Lung (tissue), 12 donors: ENCODE data around the gene PLXNA3. TPM values are rescaled to one million over a fixed set of nuclear protein-coding genes. Genes with fewer than 3 reads are reported as not detected.

ENCODE experiments used
- ATAC-seq: fragments of 200-7000 bp; cut with Tn5 transposase; one replicate; pipeline ENCODE4 v1.9.1; 2020; ENCODE audit warnings: moderate number of reproducible peaks; ENCODE audit not compliant: insufficient read depth, low FRiP score
- DNase-seq, 3 donors: peaks; one replicate each; pipeline ENCODE4 v3.0.0-alpha.2; 2013 to 2017
- H3K27ac ChIP-seq, 2 donors: one replicate each; pipeline ENCODE4 v1.5.1; 2013; ENCODE audit warnings: mild to moderate bottlenecking in 2 of 2, moderate library complexity in 2 of 2, control low read depth in 1 of 2, inconsistent platforms in 1 of 2, low read depth in 1 of 2, low read length in 1 of 2
- H3K27me3 ChIP-seq, 3 donors: one replicate each; pipeline ENCODE4 v1.5.1; 2013; ENCODE audit warnings: low read length in 2 of 3; ENCODE audit not compliant: control insufficient read depth in 3 of 3, insufficient read depth in 3 of 3
- H3K36me3 ChIP-seq, 4 donors: one replicate each; pipeline ENCODE4 v1.5.1; 2013; ENCODE audit warnings: low read length in 4 of 4, mild to moderate bottlenecking in 1 of 4, moderate library complexity in 1 of 4; ENCODE audit not compliant: control insufficient read depth in 4 of 4, insufficient read depth in 4 of 4
- H3K4me1 ChIP-seq, 5 donors: one replicate each; pipeline ENCODE4 v1.5.1; 2013; ENCODE audit warnings: low read length in 5 of 5, mild to moderate bottlenecking in 2 of 5, moderate library complexity in 1 of 5; ENCODE audit not compliant: control insufficient read depth in 5 of 5, insufficient read depth in 5 of 5
- H3K4me3 ChIP-seq: one replicate; pipeline ENCODE4 v1.5.1; 2013; ENCODE audit warnings: mild to moderate bottlenecking, control low read depth, moderate library complexity
- H3K9ac ChIP-seq, 2 donors: one replicate each; pipeline ENCODE4 v1.5.1; 2013; ENCODE audit warnings: low read length in 2 of 2, control low read depth in 1 of 2; ENCODE audit not compliant: insufficient read depth in 1 of 2
- H3K9me3 ChIP-seq, 4 donors: one replicate each; pipeline ENCODE4 v1.5.1; 2013; ENCODE audit warnings: low read length in 3 of 4, mild to moderate bottlenecking in 1 of 4, moderate library complexity in 1 of 4; ENCODE audit not compliant: control insufficient read depth in 4 of 4, insufficient read depth in 3 of 4
- WGBS, 2 donors: extraction: QIAGEN DNeasy Blood & Tissue Kit; methylation state at CpG; one replicate each; pipeline ENCODE4 v1.1.7; 2013; 5-methylcytosine and 5-hydroxymethylcytosine counted together
- polyA plus RNA-seq, 2 donors: library from polyadenylated mRNA; stranded (reverse); fragments of 200-250 nt; gene quantifications; one replicate each; pipeline ENCODE4 v1.2.1, GENCODE V29; 2013
- total RNA-seq, 2 donors: library from RNA; depleted of rRNA in 1 of 2; stranded (reverse); fragments of >200 nt in 1 of 2; gene quantifications; one replicate each; pipeline ENCODE4 v1.2.1, GENCODE V29; 2014 to 2021
- TF ChIP-seq, protein P1 (sequence below): IDR thresholded peaks from 2 replicates; pipeline ENCODE4 v1.5.1; 2012; ENCODE audit warnings: mild to moderate bottlenecking; ENCODE audit errors: control extremely low read depth, extremely low read depth
- donor health status: control.
- donor health status: control.
- donor health status: Bipolar disorder and iron deficiency.
- donor health status: healthy.
- donor health status: DM: yes; HTN: yes; CAD: no.

PLXNA3 gene
- total and polyA plus RNA-seq, 4 donors = 10.2 to 61.1 (median 16.7) TPM

GRCh38 chrX:154507673-154508383, 49.7 kb downstream of the PLXNA3 start:
- DNase-seq (no peak), ATAC-seq (no peak)
- TF ChIP-seq, protein P1, sequence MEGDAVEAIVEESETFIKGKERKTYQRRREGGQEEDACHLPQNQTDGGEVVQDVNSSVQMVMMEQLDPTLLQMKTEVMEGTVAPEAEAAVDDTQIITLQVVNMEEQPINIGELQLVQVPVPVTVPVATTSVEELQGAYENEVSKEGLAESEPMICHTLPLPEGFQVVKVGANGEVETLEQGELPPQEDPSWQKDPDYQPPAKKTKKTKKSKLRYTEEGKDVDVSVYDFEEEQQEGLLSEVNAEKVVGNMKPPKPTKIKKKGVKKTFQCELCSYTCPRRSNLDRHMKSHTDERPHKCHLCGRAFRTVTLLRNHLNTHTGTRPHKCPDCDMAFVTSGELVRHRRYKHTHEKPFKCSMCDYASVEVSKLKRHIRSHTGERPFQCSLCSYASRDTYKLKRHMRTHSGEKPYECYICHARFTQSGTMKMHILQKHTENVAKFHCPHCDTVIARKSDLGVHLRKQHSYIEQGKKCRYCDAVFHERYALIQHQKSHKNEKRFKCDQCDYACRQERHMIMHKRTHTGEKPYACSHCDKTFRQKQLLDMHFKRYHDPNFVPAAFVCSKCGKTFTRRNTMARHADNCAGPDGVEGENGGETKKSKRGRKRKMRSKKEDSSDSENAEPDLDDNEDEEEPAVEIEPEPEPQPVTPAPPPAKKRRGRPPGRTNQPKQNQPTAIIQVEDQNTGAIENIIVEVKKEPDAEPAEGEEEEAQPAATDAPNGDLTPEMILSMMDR = no peak
- Histone ChIP-seq H3K27me3 (no peaks in the 10 kb centered on the region), H3K27ac (no peak overlapping the region), H3K9me3 (peaks cover 0 to 16% (median under 1%) of the 10 kb centered on the region in 4 donors), H3K4me3 (no peak overlapping the region), H3K9ac (no peak overlapping the region), H3K36me3 (peaks cover 2 to 11% (median 5%) of the 10 kb centered on the region in 4 donors), H3K4me1 (no peaks in the 10 kb centered on the region)
- WGBS, 2 donors = 88 to 93% methylated on average over 18 to 24 of the region's 24 CpGs

DNA sequence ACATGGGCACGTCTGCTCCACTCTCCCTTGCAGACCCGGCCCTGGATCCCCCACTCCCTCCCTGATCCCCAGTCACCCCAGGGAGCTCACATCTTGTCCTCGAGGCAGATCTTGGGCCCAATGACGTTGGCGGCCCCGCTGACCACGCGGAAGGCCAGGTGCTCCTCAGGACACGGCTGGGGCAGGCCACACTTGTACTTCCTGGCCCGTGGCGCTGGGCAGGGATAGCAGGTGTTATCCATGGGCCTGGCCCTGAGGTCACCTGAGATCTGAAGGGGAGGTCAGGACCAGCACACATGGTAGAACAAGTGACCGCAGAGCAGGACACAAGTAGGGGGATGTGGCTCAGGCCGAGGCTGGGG, 50.3 kb downstream of the PLXNA3 start:
- Histone ChIP-seq H3K27me3 (no peaks in the 10 kb centered on the region), H3K27ac (no peak overlapping the region), H3K9me3 (peaks cover 0 to 16% (median under 1%) of the 10 kb centered on the region in 4 donors), H3K4me1 (no peaks in the 10 kb centered on the region), H3K4me3 (no peak overlapping the region), H3K9ac (no peak overlapping the region), H3K36me3 (peaks cover 2 to 11% (median 5%) of the 10 kb centered on the region in 4 donors)
- ATAC-seq (no peak), DNase-seq (no peak)
- 91 to 95% methylated on average over 12 to 13 of the region's 13 CpGs for WGBS, 2 donors
- TF ChIP-seq, protein P1 = no peak

GRCh38 chrX:154509455-154509854, 51.4 kb downstream of the PLXNA3 start:
- H3K4me1 ChIP-seq = no peaks in the 10 kb centered on the region
- DNase-seq (no peak), ATAC-seq (no peak)
- H3K9me3 ChIP-seq = peaks cover 0 to 16% (median under 1%) of the 10 kb centered on the region in 4 donors
- H3K4me3 ChIP-seq = no peak overlapping the region
- H3K27me3 ChIP-seq = no peaks in the 10 kb centered on the region
- H3K9ac ChIP-seq = no peak overlapping the region
- no peak overlapping the region for H3K27ac ChIP-seq
- H3K36me3 ChIP-seq = peaks cover 2 to 11% (median 5%) of the 10 kb centered on the region in 4 donors
- TF ChIP-seq, protein P1 = no peak
- WGBS, 2 donors = 90 to 100% methylated on average over 5 of the region's 5 CpGs
